ENCODE data around the gene LCP1.

The LCP1 gene

DNA sequence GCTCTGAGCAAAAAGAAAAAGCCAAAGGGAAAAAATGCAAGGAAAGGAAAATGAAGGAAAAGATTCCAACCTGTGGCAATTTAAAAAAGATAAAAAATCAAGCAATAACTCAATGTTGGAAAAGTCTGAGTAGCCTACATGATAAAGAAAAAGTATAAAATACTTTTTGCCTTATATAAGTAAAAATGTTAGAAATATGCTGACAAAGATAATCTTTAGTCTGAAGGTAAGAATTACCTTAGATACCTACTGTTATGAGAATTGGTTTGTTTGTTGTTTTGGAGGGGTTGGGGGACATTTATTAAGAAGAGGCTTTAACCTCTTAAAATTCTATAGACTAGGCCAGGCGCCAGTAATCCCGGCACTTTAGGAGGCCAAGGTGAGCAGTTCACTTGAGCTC is 47.5 kb downstream of the LCP1 start:
- H3K4me3 ChIP-seq (ENCODE audit: low read depth, low read length) = no peak overlapping the region
- no peaks in the 10 kb centered on the region for H3K36me3 ChIP-seq
- no peaks in the 10 kb centered on the region; the same call in 1 of the 2 replicates for H3K27me3 ChIP-seq
- H3K4me1 ChIP-seq = no peaks in the 10 kb centered on the region
- no peaks in the 10 kb centered on the region for H3K9me3 ChIP-seq
- TF ChIP-seq, protein P1, sequence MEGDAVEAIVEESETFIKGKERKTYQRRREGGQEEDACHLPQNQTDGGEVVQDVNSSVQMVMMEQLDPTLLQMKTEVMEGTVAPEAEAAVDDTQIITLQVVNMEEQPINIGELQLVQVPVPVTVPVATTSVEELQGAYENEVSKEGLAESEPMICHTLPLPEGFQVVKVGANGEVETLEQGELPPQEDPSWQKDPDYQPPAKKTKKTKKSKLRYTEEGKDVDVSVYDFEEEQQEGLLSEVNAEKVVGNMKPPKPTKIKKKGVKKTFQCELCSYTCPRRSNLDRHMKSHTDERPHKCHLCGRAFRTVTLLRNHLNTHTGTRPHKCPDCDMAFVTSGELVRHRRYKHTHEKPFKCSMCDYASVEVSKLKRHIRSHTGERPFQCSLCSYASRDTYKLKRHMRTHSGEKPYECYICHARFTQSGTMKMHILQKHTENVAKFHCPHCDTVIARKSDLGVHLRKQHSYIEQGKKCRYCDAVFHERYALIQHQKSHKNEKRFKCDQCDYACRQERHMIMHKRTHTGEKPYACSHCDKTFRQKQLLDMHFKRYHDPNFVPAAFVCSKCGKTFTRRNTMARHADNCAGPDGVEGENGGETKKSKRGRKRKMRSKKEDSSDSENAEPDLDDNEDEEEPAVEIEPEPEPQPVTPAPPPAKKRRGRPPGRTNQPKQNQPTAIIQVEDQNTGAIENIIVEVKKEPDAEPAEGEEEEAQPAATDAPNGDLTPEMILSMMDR (IDR thresholded peaks at IDR 0.05; ENCODE audit: low read depth, low read length) = no peak
- DNase-seq = no peak

- Histone ChIP-seq H3K36me3 (no peaks in the 10 kb centered on the region), H3K27me3 (no peaks in the 10 kb centered on the region; the same call in 1 of the 2 replicates), H3K4me1 (no peaks in the 10 kb centered on the region), H3K9me3 (no peaks in the 10 kb centered on the region), H3K4me3 (ENCODE audit: low read depth, low read length) (no peak overlapping the region)
- TF ChIP-seq, protein P1 (IDR thresholded peaks at IDR 0.05; ENCODE audit: low read depth, low read length) = no peak
- DNase-seq = no peak
These were observed 49.9 kb downstream of the LCP1 start for GRCh38 chr13:46132109-46132508.

DNA sequence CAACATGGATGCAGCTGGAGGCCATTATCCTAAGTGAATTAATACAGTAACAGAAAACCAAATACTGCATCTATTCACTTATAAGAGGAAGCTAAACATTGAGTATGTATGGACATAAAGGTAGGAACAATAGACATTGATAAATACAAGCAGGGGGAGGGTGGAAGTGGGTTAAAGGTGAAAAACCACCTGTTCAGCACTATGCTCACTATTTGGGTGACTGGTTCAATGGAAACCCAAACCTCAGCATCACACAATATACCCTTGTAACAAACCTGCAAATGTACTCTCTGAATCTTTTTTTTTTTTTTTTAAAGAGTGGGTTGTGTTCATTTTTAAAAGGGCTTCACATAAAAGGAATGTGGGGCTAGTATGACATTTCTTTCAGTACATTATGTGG is 50.3 kb downstream of the LCP1 start:
- Histone ChIP-seq H3K27me3 (no peaks in the 10 kb centered on the region; the same call in 1 of the 2 replicates), H3K36me3 (no peaks in the 10 kb centered on the region), H3K4me1 (no peaks in the 10 kb centered on the region), H3K4me3 (ENCODE audit: low read depth, low read length) (no peak overlapping the region), H3K9me3 (no peaks in the 10 kb centered on the region)
- DNase-seq = no peak
- TF ChIP-seq, protein P1 (IDR thresholded peaks at IDR 0.05; ENCODE audit: low read depth, low read length) = no peak

DNA sequence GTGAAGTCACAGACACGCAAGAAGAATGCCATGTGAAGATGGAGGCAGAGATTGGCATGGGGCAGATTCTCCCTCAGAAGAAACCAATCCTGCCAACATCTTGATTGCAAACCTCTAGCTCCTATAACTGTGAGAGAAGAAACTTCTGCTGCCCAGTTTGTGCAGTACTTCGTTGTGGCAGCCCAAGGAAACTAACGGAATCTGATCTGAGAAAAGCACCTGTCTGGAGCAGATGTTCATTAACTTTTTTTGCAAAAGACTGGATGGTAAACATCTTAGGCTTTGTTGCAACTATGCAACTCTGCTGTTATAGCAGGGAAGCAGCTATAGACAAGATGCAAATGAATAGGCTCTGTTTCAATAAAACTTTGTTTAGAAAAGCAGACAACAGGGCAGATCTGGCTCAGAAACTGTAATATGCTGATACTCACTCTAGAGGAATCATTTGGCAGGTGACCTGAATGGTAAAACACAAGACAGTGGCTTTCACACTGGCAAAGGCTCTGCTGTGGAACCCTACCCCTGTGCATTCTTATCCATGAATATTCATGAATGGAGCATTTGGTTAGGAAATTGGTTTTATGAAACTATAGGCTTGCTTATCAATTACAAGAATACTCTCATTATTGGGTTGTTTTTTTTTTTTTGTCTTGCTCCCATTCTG is 51.9 kb downstream of the LCP1 start:
- no peaks in the 10 kb centered on the region for H3K36me3 ChIP-seq
- TF ChIP-seq, protein P1 (IDR thresholded peaks at IDR 0.05; ENCODE audit: low read depth, low read length) = no peak

DNA sequence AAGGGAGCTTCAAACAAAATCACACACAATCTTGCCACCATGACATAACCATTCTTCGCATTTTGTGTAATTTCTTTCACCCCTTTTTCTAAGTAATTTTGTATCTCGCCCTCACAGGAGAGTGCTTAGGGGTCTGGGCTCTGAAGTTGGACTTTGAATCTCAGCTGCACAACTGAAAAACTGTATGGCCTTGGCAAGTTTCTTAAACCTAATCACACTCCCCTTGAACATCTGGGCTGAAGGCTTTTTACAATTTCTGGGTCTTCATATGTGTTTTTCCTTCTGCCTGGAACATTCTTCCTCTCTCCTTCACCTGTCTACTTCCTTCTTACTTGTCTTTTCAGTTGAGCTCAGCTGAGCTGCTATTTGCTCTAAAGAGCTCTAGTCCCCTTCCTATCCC is 52.9 kb downstream of the LCP1 start:
- no peak for DNase-seq
- Histone ChIP-seq H3K36me3 (no peaks in the 10 kb centered on the region), H3K27me3 (no peaks in the 10 kb centered on the region; the same call in 1 of the 2 replicates), H3K4me3 (ENCODE audit: low read depth, low read length) (no peak overlapping the region), H3K9me3 (no peaks in the 10 kb centered on the region), H3K4me1 (no peaks in the 10 kb centered on the region)
- TF ChIP-seq, protein P1 (IDR thresholded peaks at IDR 0.05; ENCODE audit: low read depth, low read length) = no peak

More for the DNA sequence above, 51.9 kb downstream of the LCP1 start:
- Histone ChIP-seq H3K27me3 (no peaks in the 10 kb centered on the region; the same call in 1 of the 2 replicates), H3K4me1 (no peaks in the 10 kb centered on the region), H3K4me3 (ENCODE audit: low read depth, low read length) (no peak overlapping the region), H3K9me3 (no peaks in the 10 kb centered on the region)
- no peak for DNase-seq

- TF ChIP-seq, protein P1 (IDR thresholded peaks at IDR 0.05; ENCODE audit: low read depth, low read length) = no peak
- Histone ChIP-seq H3K4me1 (no peaks in the 10 kb centered on the region), H3K36me3 (no peaks in the 10 kb centered on the region), H3K9me3 (no peaks in the 10 kb centered on the region), H3K4me3 (ENCODE audit: low read depth, low read length) (no peak overlapping the region), H3K27me3 (no peaks in the 10 kb centered on the region; the same call in 1 of the 2 replicates)
- DNase-seq = no peak
These were observed 54.5 kb downstream of the LCP1 start for GRCh38 chr13:46127358-46128023.
